OCI-M1 (cell line): ENCODE results near the gene HAGH.
"Not testable (repeated sequence)": the region's sequence is repeated elsewhere in the genome, so short reads cannot be mapped to it uniquely, and the experiment has no call there.

Experiments used
- DNase-seq: peaks from one replicate; lab custom pipeline; 2025; lab: John Stamatoyannopoulos, UW

Gene HAGH

GRCh38 chr16:1826691-1827573 is at the start of gene HAGH, which contains the start of gene FAHD1:
Gene HAGH, minus strand, starts transcription at chr16:1826825. Its CDS starts 38 bp downstream, at chr16:1826787.
Gene FAHD1, plus strand, starts transcription at chr16:1827206. Its CDS starts 33 bp downstream, at chr16:1827239.
- DNase-seq = peak; percentile 95

- not testable (repeated sequence) for DNase-seq
Measured at GRCh38 chr16:1876066-1876465, 49.4 kb upstream of the HAGH start.

- DNase-seq = no peak
Measured at GRCh38 chr16:1874854-1875253, 48.2 kb upstream of the HAGH start.

GRCh38 chr16:1871974-1872635 is 45.5 kb upstream of the HAGH start, which contains the start of gene MEIOB:
Gene MEIOB, minus strand, starts transcription at chr16:1872164. Its CDS starts 3,989 bp downstream, at chr16:1868175.
- peak; percentile 60 for DNase-seq

- no peak for DNase-seq
Measured at GRCh38 chr16:1870365-1871082, 43.9 kb upstream of the HAGH start.

GRCh38 chr16:1865902-1866690 is 39.5 kb upstream of the HAGH start:
- DNase-seq = no peak

- DNase-seq = peak; percentile 61
Measured at GRCh38 chr16:1863681-1864460, 37.2 kb upstream of the HAGH start.

- DNase-seq = no peak
Measured at GRCh38 chr16:1862394-1862793, 35.8 kb upstream of the HAGH start.

GRCh38 chr16:1861730-1862129 is 35.1 kb upstream of the HAGH start:
- no peak for DNase-seq

- no peak for DNase-seq
Measured at GRCh38 chr16:1859650-1860049, 33.0 kb upstream of the HAGH start.

- no peak for DNase-seq
Measured at GRCh38 chr16:1858189-1858865, 31.7 kb upstream of the HAGH start.

- no peak for DNase-seq
Measured at GRCh38 chr16:1857433-1858097, 30.9 kb upstream of the HAGH start.

- no peak for DNase-seq
Measured at GRCh38 chr16:1851793-1852192, 25.2 kb upstream of the HAGH start.

- DNase-seq = no peak
Measured at GRCh38 chr16:1850981-1851380, 24.4 kb upstream of the HAGH start.

- DNase-seq = no peak
Measured at GRCh38 chr16:1846416-1846815, 19.8 kb upstream of the HAGH start.

GRCh38 chr16:1845985-1846384 is 19.4 kb upstream of the HAGH start:
- DNase-seq = no peak

GRCh38 chr16:1839554-1839953 is 12.9 kb upstream of the HAGH start:
- DNase-seq = peak; percentile 66

GRCh38 chr16:1834096-1834495 is 7.5 kb upstream of the HAGH start:
- no peak for DNase-seq

GRCh38 chr16:1832838-1833454 is 6.3 kb upstream of the HAGH start:
- peak; percentile 90 for DNase-seq
